GM18508 (cell line): ENCODE measurements around the gene BCAT1.

Experiments used
- ATAC-seq: cut with Tn5 transposase; IDR thresholded peaks from one replicate; pipeline ENCODE4 v1.9.1; 2021; ENCODE audit warnings: moderate number of reproducible peaks; ENCODE audit not compliant: insufficient read depth, unreplicated experiment

Gene BCAT1

DNA sequence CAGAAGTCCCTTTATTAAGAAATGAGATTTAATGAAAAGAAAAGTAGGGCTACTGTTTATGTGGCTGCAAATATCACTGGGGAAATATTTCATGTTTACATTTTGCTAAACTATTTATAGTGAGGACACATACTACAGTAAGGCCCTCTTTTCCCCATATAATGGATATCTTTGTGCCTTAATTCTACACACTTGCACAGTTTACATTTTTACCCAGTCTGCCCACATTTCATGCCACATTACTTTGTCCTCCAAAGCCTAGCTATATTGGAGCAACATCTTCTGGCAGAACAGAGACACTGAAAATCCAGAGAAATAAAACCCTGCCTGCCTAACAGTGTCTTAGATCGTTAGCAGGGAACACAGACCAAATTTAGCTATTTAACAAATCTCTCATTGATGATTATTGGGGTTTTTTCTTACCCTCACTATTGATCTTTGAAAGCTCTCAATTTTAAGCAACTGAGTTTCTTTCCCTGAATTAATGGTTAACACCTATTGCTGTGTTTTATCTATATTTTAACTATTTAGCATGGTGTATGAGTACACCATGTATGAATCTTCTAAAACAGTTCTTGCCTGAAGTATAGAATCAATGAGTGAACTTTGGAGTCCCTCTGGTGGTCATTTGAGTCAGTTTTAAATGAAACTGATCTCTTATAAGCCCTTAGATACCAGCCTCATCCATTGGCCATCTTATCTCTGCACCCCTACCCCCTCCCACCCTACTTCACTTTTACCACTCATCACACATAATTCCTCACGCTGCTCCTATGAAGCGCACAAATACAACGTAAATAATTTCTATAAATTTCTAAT, 170.2 kb downstream of the BCAT1 start:
- peak; percentile 60 for ATAC-seq

DNA sequence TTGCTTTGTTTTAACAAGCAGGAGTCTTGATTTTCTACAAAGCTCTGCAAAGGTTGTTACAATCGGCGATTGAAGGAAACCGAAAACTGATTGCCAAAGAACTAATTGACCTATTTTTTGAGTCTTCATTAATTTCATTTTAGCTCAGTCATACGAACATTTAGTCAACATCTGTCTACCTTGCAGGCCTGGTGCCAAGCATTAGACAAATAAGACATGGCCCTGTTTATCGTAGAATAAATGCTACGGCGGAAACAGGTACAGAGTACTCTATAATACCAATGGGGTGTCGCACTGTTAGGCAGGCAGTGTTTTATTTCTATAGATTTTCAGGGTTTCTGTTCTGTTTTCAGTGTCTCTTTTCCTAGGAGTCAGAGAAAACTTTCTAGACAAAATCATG, 171.5 kb downstream of the BCAT1 start:
- no peak for ATAC-seq

DNA sequence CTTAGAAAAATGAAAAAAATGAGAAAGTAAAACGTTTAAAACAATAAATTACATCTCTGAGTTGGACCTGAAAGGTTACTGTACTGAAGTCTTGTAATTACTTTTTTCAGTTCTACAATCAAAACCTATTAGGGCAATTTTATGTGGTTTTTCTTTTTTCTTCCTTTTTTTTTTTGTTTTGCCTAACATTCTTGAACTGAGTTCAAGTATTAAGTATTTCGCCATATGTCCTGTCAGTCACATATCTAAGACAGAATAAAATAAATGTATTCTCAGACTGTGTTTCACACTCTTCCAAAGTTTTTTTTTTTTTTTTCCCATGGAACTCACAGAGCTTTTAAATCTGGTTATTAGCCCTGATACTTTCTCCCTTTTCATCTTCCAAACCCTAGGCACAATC, 172.0 kb downstream of the BCAT1 start:
- no peak for ATAC-seq

DNA sequence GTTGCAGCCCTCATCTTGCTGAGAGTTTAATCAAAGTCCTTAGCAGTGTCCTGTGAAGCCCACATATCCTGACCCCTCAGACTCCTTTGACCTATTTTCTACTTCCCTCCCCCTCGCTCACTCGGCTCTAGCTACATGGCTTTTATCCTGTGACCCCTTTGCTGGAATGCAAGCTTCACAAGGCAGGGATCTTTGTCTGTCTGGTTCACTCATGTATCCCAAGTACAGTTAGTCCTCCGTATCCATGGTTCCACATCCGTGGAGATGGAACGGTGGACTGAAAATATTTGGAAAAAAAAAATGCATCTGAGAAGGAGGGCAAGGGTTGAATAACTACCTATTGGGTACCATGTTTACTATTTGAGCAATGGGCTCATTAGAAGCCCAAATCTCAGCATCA, 173.8 kb downstream of the BCAT1 start:
- no peak for ATAC-seq

DNA sequence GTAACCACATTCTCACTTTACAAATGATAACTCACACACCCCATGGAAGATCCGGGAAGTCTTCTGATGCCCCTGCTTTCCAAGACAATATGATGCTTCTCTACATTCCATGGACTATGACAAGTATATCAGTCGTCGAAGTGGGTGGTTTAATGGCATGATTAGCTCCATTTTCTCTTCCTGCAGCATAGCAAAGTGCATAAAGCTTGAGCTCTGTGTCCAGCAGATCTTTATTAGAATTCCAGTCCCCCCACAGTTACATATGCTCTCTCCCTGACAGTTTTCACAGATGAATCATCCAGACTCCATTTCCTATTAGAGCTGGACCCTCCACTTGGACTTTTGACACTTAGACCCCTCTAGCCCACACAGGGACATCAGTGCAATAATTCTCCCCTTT, 174.9 kb downstream of the BCAT1 start:
- no peak for ATAC-seq

DNA sequence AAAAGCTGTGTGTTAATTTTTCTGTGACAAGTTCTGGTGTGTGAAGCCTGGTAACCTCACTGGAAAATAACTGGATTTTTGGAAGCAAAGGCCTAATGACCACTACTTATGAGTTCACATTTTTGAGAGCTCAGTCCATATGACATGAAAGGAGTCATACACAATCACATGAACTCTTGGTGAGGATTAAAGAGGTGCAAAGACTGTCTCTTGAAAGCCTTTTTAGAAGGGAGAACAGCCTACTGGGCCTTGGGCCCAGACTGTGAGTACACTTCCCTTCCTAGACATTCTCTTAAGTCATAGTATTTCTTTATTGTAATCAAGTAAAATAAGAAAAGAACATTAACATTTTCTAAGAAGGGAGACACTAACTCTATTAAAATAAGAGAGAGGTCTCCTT, 176.1 kb downstream of the BCAT1 start:
- ATAC-seq, result no peak

DNA sequence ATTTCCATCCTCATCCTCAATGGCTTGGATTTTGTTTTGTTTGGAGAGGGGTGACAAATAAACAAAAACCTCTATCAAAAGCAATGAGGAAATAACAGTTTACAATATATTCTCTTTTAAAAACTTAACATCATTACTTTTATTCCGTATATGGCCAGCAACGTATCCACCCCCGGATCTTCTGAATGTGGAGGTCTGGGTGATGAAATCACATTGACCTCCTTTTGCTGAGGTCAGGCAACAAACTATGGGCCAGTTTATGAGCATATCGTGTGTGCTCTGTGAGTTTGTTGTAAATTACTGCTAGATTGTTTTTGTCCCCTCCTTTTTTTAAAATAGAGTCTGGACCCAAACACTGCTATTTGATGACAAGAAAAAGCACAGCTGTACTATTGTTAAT, 178.1 kb downstream of the BCAT1 start:
- no peak for ATAC-seq

DNA sequence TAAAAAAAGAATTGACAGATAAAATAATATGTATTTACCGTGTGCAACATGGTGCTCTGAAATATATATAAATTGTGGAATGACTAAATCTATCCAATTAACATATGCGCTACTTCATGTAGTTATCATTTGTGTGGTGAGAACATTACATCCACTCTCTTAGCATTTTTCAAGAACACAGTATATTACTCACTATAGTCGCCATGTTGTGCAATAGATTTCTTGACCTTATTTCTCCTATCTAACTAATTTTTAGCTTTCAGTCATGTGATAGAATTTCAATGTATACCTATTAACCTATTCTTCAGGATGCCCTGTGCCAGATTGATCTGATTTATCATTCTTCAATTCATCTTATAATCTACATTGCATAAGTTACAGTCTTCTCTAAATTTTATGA, 178.6 kb downstream of the BCAT1 start:
- no peak for ATAC-seq

DNA sequence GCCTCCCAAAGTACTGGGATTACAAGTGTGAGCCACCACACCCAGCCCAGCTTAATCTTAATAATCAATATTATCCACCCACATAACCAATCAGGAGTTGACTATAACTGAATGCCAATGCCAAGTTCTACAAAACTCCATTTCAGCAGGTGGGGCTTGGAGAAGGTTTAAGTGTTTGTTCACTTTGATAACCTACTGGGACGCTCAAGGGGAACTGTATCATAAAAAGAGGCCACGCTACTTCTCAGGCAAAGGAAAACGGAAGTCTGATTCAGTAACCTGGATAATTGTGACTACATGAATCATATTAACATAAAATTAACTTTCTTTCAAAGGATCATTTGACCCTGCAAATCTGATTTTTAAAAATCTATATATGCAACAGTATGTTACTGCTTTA, 179.2 kb downstream of the BCAT1 start:
- no peak for ATAC-seq

DNA sequence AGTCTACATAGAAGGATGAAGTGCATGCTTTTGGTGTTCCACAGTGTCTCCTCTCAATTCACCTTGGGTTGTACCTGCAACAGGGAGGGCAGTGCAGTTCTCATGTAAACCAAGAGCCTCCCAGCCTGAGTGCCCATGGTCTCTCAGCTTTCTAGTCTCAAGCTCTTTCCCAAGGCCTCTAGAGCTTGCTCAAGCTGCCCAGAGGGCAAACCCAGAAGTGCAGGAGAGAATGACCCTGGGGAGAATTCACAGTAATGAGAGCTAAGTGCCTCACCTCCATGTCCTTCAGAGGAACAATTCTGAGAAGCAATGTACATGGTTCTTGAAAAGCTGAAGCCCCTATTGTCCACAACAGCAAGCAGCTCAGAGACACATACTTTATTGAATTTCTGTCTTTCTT, 180.5 kb downstream of the BCAT1 start:
- no peak for ATAC-seq

DNA sequence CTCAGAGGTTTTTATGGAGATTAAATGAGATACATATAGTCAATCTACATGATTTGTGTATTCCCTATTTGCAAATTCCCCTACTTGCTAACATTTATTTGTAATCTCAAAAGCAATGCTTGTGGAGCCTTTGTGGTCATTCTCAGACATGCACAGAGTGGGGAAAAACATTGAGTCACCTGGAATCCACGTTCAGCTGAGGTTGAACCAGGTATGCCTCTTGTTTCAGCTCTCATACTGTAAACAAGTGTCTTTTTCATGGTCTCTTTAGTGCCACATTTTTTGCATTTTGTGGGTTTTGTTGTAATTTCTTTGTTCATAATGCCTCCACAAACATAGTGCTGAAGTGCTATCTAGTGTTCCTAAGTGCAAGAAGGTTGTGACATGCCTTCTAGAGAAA, 181.9 kb downstream of the BCAT1 start:
- ATAC-seq, result no peak

DNA sequence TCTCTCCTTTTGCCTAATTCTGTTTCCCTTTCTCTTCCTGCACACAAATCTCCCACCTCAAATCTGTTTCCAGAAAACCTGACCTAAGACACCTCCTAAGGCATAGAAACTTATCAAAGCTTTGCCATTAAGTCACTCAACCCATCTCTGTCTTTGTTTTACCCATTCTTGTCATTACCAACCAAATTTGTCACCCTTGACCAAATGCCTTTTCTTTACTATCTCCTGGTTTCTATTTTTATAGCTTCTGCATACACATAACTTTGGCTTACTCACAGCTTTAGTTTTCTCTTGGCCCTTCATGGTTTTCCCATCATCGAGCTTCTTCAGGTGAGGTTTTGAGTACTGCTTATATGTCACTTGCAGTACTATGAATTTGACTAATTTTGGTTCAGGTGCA, 184.2 kb downstream of the BCAT1 start:
- no peak for ATAC-seq

DNA sequence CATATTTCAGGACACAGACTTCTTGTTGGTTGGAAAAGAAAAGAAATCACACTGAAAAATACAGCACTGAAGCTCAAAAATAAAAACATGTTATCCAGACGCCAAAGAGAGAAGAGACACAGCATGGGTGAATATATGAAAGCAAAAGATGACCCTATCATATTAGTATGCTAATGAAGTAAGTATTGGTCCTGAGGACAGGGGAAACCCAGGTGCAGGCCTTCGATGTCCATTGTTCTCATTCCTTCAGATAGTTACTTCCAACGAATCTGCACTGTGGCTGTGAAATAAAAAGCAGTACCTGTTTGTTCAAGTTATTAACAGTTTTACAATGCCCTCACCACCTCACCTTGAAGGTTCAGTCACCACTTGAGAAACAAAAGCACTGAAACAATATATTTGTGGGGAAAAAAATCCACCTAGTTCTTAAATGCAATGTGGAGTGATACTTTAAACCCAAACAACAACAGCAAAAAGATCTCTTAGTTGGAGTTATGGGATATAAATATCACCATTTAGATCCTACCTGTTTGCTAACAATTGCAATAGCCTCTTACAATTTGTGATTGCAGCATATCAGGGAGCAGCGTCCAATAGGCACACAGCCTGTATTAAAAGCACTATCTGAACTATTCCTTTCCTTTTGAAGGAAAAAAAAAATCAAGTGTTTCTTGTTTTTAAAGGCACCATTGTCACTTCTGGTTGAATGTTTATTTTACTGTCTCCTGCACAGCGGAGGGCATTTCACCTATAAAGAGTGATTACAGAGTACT, 188.1 kb downstream of the BCAT1 start:
- ATAC-seq, result no peak

DNA sequence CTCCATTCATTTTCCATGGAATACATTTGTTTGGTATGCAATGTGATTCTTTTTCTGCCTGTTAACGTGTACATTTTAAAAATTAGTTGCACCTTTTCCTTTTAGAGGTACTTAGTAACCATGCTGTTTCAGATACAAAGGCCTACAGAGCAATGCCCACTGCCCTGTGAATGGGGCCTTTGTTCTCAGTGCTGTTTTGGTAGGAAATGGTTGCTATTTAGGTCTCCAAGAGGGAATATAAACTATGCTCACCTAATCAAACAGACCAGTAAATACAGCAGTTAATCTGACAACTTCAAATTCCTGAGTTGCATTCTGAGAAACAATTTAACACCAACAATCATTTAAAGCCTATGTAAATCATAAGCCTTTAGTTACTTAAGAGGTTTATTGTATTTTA, 188.7 kb downstream of the BCAT1 start:
- ATAC-seq, result no peak
